ENCODE data around the gene NUP93. TPM values are rescaled to one million over a fixed set of nuclear protein-coding genes. Genes with fewer than 3 reads are reported as not detected.
"Not testable (repeated sequence)": the region's sequence is repeated elsewhere in the genome, so short reads cannot be mapped to it uniquely, and the experiment has no call there.

NUP93 gene
- total and polyA plus RNA-seq, 2 donors from 2014 or later, result 34.8 to 48.8 TPM

- Histone ChIP-seq H3K27me3 (ENCODE audit: control insufficient read depth, insufficient read depth, low read length) (no peaks in the 10 kb centered on the region), H3K27ac (ENCODE audit: low read depth in 2 of 2, low read length in 2 of 2) (no peak overlapping the region), H3K9ac (ENCODE audit: low read length in 3 of 3) (no peak overlapping the region), H3K4me3 (ENCODE audit: low read length in 3 of 3) (no peak overlapping the region), H3K9me3 (ENCODE audit: control insufficient read depth in 2 of 3, insufficient read depth in 1 of 3, low read length in 3 of 3) (no peaks in the 10 kb centered on the region), H3K36me3 (ENCODE audit: control insufficient read depth in 2 of 3, insufficient read depth in 3 of 3, low read length in 3 of 3) (peaks cover 0 to 16% (median 4%) of the 10 kb centered on the region in 3 donors), H3K4me1 (ENCODE audit: control insufficient read depth in 2 of 3, insufficient read depth in 2 of 3, low read depth in 1 of 3, low read length in 3 of 3) (no peaks in the 10 kb centered on the region)
- intact Hi-C loops (cut with DNase I), result no loop called here
- TF ChIP-seq, protein P1, sequence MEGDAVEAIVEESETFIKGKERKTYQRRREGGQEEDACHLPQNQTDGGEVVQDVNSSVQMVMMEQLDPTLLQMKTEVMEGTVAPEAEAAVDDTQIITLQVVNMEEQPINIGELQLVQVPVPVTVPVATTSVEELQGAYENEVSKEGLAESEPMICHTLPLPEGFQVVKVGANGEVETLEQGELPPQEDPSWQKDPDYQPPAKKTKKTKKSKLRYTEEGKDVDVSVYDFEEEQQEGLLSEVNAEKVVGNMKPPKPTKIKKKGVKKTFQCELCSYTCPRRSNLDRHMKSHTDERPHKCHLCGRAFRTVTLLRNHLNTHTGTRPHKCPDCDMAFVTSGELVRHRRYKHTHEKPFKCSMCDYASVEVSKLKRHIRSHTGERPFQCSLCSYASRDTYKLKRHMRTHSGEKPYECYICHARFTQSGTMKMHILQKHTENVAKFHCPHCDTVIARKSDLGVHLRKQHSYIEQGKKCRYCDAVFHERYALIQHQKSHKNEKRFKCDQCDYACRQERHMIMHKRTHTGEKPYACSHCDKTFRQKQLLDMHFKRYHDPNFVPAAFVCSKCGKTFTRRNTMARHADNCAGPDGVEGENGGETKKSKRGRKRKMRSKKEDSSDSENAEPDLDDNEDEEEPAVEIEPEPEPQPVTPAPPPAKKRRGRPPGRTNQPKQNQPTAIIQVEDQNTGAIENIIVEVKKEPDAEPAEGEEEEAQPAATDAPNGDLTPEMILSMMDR (IDR thresholded peaks at IDR 0.05; ENCODE audit: borderline replicate concordance, extremely low read depth, insufficient read depth), result no peak
- FAIRE-seq (no peak), DNase-seq (no peak)
Measured at GRCh38 chr16:56807011-56807675, 77.2 kb downstream of the NUP93 start.

GRCh38 chr16:56807676-56808067 is 77.7 kb downstream of the NUP93 start:
- H3K4me1 ChIP-seq (ENCODE audit: control insufficient read depth in 2 of 3, insufficient read depth in 2 of 3, low read depth in 1 of 3, low read length in 3 of 3); H3K9me3 ChIP-seq (ENCODE audit: control insufficient read depth in 2 of 3, insufficient read depth in 1 of 3, low read length in 3 of 3); H3K4me3 ChIP-seq (ENCODE audit: low read length in 3 of 3); FAIRE-seq; H3K27me3 ChIP-seq (ENCODE audit: control insufficient read depth, insufficient read depth, low read length); H3K27ac ChIP-seq (ENCODE audit: low read depth in 2 of 2, low read length in 2 of 2); DNase-seq; H3K9ac ChIP-seq (ENCODE audit: low read length in 3 of 3); intact Hi-C loops (cut with DNase I): not testable (repeated sequence)
- peaks cover 0 to 16% (median 4%) of the 10 kb centered on the region in 3 donors for H3K36me3 ChIP-seq (ENCODE audit: control insufficient read depth in 2 of 3, insufficient read depth in 3 of 3, low read length in 3 of 3)

DNA sequence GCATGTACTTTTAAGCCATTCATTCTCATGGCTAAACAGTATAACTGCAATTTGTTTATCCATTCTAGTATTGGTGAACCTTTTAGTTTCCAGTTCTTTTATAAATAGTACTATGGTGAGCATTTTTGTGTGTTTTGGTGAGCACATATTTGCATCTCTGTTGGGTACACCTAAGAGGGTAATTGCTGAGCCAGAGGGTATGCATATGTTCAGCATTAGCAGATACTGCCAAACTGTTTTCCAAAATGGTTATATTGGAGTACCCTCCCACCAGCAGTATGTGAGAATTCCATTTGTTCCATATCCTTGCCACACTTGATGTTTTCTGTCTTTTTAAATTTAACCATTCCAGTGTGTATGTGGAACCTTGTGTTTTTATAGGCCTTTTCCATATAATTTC is 81.0 kb downstream of the NUP93 start:
- peaks cover 0 to 15% (median 4%) of the 10 kb centered on the region in 3 donors for H3K36me3 ChIP-seq (ENCODE audit: control insufficient read depth in 2 of 3, insufficient read depth in 3 of 3, low read length in 3 of 3)
- TF ChIP-seq, protein P1 (IDR thresholded peaks at IDR 0.05; ENCODE audit: borderline replicate concordance, extremely low read depth, insufficient read depth), result no peak
- no peak overlapping the region for H3K27ac ChIP-seq (ENCODE audit: low read depth in 2 of 2, low read length in 2 of 2)
- FAIRE-seq (no peak), DNase-seq (no peak)
- H3K4me1 ChIP-seq (ENCODE audit: control insufficient read depth in 2 of 3, insufficient read depth in 2 of 3, low read depth in 1 of 3, low read length in 3 of 3), result no peaks in the 10 kb centered on the region
- H3K4me3 ChIP-seq (ENCODE audit: low read length in 3 of 3), result no peak overlapping the region
- no peaks in the 10 kb centered on the region for H3K9me3 ChIP-seq (ENCODE audit: control insufficient read depth in 2 of 3, insufficient read depth in 1 of 3, low read length in 3 of 3)
- intact Hi-C loops (cut with DNase I), result no loop called here
- H3K27me3 ChIP-seq (ENCODE audit: control insufficient read depth, insufficient read depth, low read length), result no peaks in the 10 kb centered on the region
- no peak overlapping the region for H3K9ac ChIP-seq (ENCODE audit: low read length in 3 of 3)

- H3K36me3 ChIP-seq (ENCODE audit: control insufficient read depth in 2 of 3, insufficient read depth in 3 of 3, low read length in 3 of 3); H3K9me3 ChIP-seq (ENCODE audit: control insufficient read depth in 2 of 3, insufficient read depth in 1 of 3, low read length in 3 of 3); H3K27me3 ChIP-seq (ENCODE audit: control insufficient read depth, insufficient read depth, low read length); H3K9ac ChIP-seq (ENCODE audit: low read length in 3 of 3); FAIRE-seq; H3K27ac ChIP-seq (ENCODE audit: low read depth in 2 of 2, low read length in 2 of 2); H3K4me3 ChIP-seq (ENCODE audit: low read length in 3 of 3); DNase-seq; H3K4me1 ChIP-seq (ENCODE audit: control insufficient read depth in 2 of 3, insufficient read depth in 2 of 3, low read depth in 1 of 3, low read length in 3 of 3); intact Hi-C loops (cut with DNase I): not testable (repeated sequence)
Measured at GRCh38 chr16:56811602-56812001, 81.7 kb downstream of the NUP93 start.
